SU-DHL-6 (cell line): Measurements from ENCODE around the gene ZBTB17.
"Not testable (repeated sequence)": the region's sequence is repeated elsewhere in the genome, so short reads cannot be mapped to it uniquely, and the experiment has no call there.

Source experiments
- H2AFZ ChIP-seq: fragments of 200-600 bp; sonication (generic); 2 replicates; pipeline ENCODE4 v1.6.1; 2014; ENCODE audit warnings: low read depth, mild to moderate bottlenecking, moderate library complexity, mixed read lengths, antibody characterized with exemption, low read length; ENCODE audit not compliant: severe bottlenecking
- H3F3A ChIP-seq: fragments of 200-600 bp; shearing (Covaris generic); 2 replicates; pipeline ENCODE4 v1.6.0; 2016; ENCODE audit warnings: antibody characterized with exemption, mild to moderate bottlenecking; ENCODE audit not compliant: insufficient read depth
- H3K27ac ChIP-seq: fragments of 200-600 bp; sonication (generic); 2 replicates; pipeline ENCODE4 v1.5.1; 2016; ENCODE audit warnings: low read depth, mild to moderate bottlenecking, low read length, moderate library complexity, mixed read lengths
- H3K27me3 ChIP-seq: fragments of 200-600 bp; sonication (generic), shearing (Covaris generic); 2 replicates; pipeline ENCODE4 v1.6.0; 2014; ENCODE audit warnings: mild to moderate bottlenecking, low read length
- H3K36me3 ChIP-seq: fragments of 200-600 bp; sonication (generic); 2 replicates; pipeline ENCODE4 v1.6.1; 2014; ENCODE audit warnings: mild to moderate bottlenecking, low read length, mixed read lengths
- H3K4me2 ChIP-seq: fragments of 300-600, 200-600 bp; shearing (Covaris generic), sonication (generic); 2 replicates; pipeline ENCODE4 v1.6.0; 2014; ENCODE audit warnings: low read length, low read depth, mild to moderate bottlenecking; ENCODE audit not compliant: poor library complexity, severe bottlenecking
- H3K4me3 ChIP-seq: fragments of 200-600 bp; sonication (generic); 2 replicates; pipeline ENCODE4 v1.5.1; 2014; ENCODE audit warnings: antibody characterized with exemption, low read length, mild to moderate bottlenecking, mixed read lengths; ENCODE audit not compliant: insufficient read depth, poor library complexity, severe bottlenecking
- H3K79me2 ChIP-seq: fragments of 200-600 bp; sonication (generic); 2 replicates; pipeline ENCODE4 v1.6.1; 2014; ENCODE audit warnings: mild to moderate bottlenecking, low read length, moderate library complexity; ENCODE audit not compliant: insufficient read depth
- H3K9ac ChIP-seq: fragments of 200-600 bp; sonication (generic); 2 replicates; pipeline ENCODE4 v1.7.0; 2014; ENCODE audit warnings: mild to moderate bottlenecking, low read length
- H3K9me2 ChIP-seq: fragments of 200-600 bp; sonication (generic); replicated peaks from 2 replicates; pipeline ENCODE4 v1.6.1; 2014; ENCODE audit warnings: low read length; ENCODE audit not compliant: insufficient read depth
- H3K9me3 ChIP-seq: fragments of 200-600 bp; sonication (generic); 2 replicates; pipeline ENCODE4 v1.6.1; 2014; ENCODE audit warnings: low read length, mixed read lengths; ENCODE audit not compliant: insufficient read depth
- H4K20me1 ChIP-seq: fragments of 200-600 bp; sonication (generic); 2 replicates; pipeline ENCODE4 v1.6.1; 2014; ENCODE audit warnings: low read depth, mild to moderate bottlenecking, antibody characterized with exemption, low read length, moderate library complexity, mixed read lengths
- EZH2phosphoT487 ChIP-seq: fragments of 200-600 bp; sonication (generic), shearing (Covaris generic); conservative IDR thresholded peaks from 2 replicates; pipeline ENCODE4 v1.6.1; 2018; ENCODE audit warnings: mild to moderate bottlenecking, antibody characterized with exemption, low read length, moderate library complexity, mixed read lengths
- TF ChIP-seq, protein P1 (sequence below): fragments of 200-600 bp; sonication (generic); IDR thresholded peaks from one replicate; pipeline ENCODE4 v1.5.1; 2017; ENCODE audit warnings: antibody characterized with exemption, mild to moderate bottlenecking, low read length, moderate library complexity; ENCODE audit not compliant: insufficient read depth, poor library complexity, severe bottlenecking

Gene ZBTB17

DNA sequence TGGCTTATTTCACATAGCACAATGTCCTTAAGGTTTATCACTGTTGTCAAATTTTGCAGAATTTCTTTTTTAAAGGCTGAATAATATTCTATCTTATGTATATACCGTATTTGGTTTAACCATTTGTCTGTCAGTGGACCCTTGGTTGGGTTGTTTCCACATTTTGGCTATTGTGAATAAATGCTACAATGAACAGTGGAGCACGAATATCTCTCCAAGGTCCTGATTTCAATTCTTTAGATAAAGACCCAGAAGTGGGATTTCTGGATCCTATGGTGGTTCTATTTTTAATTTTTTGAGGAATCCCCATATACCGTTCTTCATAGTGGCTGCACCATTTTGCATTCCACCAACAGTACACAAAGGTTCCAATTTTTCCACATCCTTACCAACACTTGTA is 5.8 kb upstream of the ZBTB17 start:
- H4K20me1 ChIP-seq, result no peaks in the 10 kb centered on the region
- no peaks in the 10 kb centered on the region for H3K79me2 ChIP-seq
- no peak overlapping the region for H3K9ac ChIP-seq
- no peaks in the 10 kb centered on the region for H3F3A ChIP-seq
- no peak overlapping the region for H3K27ac ChIP-seq
- TF ChIP-seq EZH2phosphoT487, result no peak
- TF ChIP-seq, protein P1, sequence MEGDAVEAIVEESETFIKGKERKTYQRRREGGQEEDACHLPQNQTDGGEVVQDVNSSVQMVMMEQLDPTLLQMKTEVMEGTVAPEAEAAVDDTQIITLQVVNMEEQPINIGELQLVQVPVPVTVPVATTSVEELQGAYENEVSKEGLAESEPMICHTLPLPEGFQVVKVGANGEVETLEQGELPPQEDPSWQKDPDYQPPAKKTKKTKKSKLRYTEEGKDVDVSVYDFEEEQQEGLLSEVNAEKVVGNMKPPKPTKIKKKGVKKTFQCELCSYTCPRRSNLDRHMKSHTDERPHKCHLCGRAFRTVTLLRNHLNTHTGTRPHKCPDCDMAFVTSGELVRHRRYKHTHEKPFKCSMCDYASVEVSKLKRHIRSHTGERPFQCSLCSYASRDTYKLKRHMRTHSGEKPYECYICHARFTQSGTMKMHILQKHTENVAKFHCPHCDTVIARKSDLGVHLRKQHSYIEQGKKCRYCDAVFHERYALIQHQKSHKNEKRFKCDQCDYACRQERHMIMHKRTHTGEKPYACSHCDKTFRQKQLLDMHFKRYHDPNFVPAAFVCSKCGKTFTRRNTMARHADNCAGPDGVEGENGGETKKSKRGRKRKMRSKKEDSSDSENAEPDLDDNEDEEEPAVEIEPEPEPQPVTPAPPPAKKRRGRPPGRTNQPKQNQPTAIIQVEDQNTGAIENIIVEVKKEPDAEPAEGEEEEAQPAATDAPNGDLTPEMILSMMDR, result no peak
- no peak overlapping the region for H3K4me2 ChIP-seq
- H3K9me2 ChIP-seq, result no peaks in the 10 kb centered on the region
- no peak overlapping the region for H2AFZ ChIP-seq
- no peaks in the 10 kb centered on the region for H3K27me3 ChIP-seq
- no peak overlapping the region for H3K4me3 ChIP-seq
- no peaks in the 10 kb centered on the region for H3K9me3 ChIP-seq
- no peaks in the 10 kb centered on the region for H3K36me3 ChIP-seq

DNA sequence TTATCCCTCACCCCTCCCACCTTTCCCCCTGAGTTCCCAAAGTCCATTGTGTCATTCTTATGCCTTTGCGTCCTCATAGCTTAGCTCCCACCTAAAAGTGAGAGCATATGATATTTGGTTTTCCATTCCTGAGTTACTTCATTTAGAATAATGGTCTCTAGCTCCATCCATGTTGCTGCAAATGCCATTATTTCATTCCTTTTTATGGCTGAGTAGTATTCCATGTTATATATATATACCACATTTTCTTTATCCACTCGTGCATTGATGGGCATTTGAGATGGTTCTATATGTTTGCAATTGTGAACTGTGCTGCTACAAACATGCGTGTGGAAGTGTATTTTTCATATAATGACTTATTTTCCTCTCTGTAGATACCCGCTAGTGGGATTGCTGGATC is 2.0 kb upstream of the ZBTB17 start:
- H3K9ac ChIP-seq, H3K4me2 ChIP-seq, H4K20me1 ChIP-seq: not testable (repeated sequence)

DNA sequence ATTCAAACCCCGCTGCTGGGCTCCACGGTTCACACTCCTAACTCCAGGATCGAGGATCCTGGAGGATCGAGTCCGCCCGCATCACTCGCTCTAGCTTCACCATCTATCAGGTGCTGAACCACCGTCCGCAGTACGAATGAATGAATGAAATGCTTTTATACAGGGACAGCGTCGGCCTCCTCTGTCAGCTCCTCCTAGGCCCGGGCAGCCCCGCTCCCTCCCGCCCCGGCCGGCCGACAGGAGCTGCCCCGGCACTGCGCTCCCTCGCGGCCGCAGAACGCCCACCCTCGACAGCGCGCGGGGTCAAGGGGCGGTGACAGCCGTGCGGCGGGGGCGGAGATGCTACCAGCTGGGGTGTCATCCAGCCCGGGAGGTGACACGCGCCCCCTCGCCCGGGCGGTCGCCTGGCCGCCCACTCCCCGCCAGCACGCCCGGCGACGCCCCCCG is 520 bp downstream of the ZBTB17 start:
- no peaks in the 10 kb centered on the region for H3K9me3 ChIP-seq
- H3K27me3 ChIP-seq, result no peaks in the 10 kb centered on the region
- H3F3A ChIP-seq, result peaks cover 6% of the 10 kb centered on the region
- TF ChIP-seq EZH2phosphoT487, result no peak
- TF ChIP-seq, protein P1, result no peak
- peak overlapping the region; percentile 88 for H3K4me3 ChIP-seq
- H3K9ac ChIP-seq, result peak overlapping the region; percentile 71
- H2AFZ ChIP-seq, result peak overlapping the region; percentile 79
- H3K36me3 ChIP-seq, result peaks cover 16% of the 10 kb centered on the region
- no peaks in the 10 kb centered on the region for H3K9me2 ChIP-seq
- peak overlapping the region; percentile 89 for H3K4me2 ChIP-seq
- H3K27ac ChIP-seq, result peak overlapping the region; percentile 67
- peaks cover 40% of the 10 kb centered on the region for H3K79me2 ChIP-seq
- no peaks in the 10 kb centered on the region for H4K20me1 ChIP-seq

More for the DNA sequence above, 2.0 kb upstream of the ZBTB17 start:
- peaks cover 25% of the 10 kb centered on the region for H3K79me2 ChIP-seq
- not testable (repeated sequence) for H3F3A ChIP-seq, H3K36me3 ChIP-seq, H3K27ac ChIP-seq, H3K9me3 ChIP-seq, H3K4me3 ChIP-seq, H3K9me2 ChIP-seq, H2AFZ ChIP-seq, H3K27me3 ChIP-seq

DNA sequence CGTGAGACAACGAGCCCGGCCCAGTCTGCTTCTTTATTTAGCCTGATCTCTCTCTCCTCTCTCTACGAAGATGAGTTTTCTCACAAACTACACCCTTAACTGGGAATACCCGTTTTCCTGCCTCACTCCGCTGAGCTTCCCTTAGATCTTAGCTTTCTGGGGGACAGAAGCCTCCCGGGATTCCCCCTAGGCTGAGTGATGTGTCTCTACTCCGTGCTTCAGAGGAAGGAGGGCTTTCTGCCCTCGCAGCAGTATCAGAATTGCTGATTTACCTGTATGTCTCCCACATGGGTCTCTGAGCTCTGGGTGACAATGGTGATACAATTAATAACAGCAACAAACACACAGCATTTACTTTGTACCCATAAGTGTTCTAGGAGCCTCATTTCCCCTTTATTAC is 1.0 kb downstream of the ZBTB17 start:
- TF ChIP-seq EZH2phosphoT487, result no peak
- TF ChIP-seq, protein P1, result no peak
- peak overlapping the region; percentile 67 for H3K27ac ChIP-seq
- no peaks in the 10 kb centered on the region for H3K27me3 ChIP-seq
- H3K9ac ChIP-seq, result peak overlapping the region; percentile 71
- peaks cover 19% of the 10 kb centered on the region for H3K36me3 ChIP-seq
- H2AFZ ChIP-seq, result peak overlapping the region; percentile 79
- peak overlapping the region; percentile 88 for H3K4me3 ChIP-seq
- no peaks in the 10 kb centered on the region for H3K9me2 ChIP-seq
- no peaks in the 10 kb centered on the region for H3K9me3 ChIP-seq
- no peaks in the 10 kb centered on the region for H4K20me1 ChIP-seq
- peaks cover 44% of the 10 kb centered on the region for H3K79me2 ChIP-seq
- peak overlapping the region; percentile 89 for H3K4me2 ChIP-seq
- H3F3A ChIP-seq, result peaks cover 6% of the 10 kb centered on the region
